GM21526 (cell line): ENCODE data around the gene IL10.

Experiments
- ATAC-seq: cut with Tn5 transposase; IDR thresholded peaks from one replicate; pipeline ENCODE4 v1.9.1; 2021; ENCODE audit warnings: moderate library complexity; ENCODE audit not compliant: unreplicated experiment, low FRiP score

The IL10 gene

DNA sequence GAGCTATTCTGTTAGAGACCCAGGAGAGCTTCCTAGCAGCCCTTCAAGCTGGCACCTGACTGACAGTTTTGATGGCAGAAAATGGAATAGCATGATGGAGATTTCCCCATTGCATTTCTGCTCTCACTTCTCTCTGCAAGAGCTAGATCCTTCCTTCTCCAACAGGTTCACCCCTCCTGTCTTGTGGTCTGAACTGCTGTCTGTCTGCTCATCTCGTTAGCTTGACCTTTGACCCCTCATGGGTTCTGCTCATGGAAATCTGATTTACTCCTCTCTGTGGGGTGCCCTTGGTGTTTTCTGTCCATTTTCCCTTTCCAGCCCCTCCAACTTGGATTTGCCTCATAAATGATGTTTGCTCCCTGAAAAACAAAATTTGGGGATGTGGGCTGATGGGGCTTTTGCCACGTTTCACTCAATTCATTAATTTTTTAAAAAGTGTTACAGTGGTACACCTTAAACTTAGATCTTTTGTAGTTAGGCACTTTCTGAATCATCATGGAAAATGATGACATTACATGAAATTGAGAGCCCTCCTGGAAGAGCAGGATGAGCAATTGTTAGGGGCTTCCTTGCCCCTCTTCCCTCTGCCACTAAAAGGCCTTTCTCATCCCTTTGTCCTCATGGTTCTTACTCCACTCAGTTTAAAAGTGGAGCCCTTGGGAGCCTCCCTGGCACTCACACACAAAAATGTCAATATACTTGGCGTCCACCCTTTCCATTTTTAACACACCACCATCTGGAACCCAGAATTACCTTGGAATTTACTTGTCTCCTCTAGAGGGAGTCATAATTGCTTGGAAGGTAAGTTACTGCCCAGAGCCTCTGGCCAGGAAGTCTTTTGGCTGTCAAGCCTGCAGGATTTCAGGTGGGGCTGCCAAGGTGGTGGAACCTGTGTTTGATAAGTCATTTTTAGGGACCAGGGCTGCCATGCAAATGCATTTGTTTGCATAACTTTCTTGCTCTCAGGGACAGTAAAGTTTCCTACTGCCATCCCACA is 33.6 kb downstream of the IL10 start:
- ATAC-seq, result peak; percentile 7

DNA sequence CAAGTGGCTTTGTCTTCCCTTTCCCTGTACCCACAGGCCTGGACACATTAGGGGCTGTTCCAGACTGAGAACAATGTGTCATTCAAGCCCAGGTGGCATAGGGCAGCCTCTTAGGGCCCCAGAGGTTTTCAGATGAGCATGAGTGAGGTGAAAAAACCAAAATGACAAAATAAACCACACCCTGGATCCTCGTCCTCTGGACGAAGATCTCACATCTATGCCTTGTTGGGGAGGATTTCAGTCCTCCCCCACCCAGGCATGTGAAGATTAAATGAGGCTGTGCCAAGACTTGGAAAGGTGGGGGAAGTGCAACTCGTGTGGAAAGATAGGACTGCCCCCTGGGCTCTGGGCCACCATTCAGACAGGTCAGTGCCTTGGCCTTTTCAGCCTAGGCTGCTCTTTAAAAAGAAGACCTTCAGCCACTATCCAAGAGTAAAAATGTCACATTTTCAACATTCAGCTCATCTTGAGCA is 34.5 kb downstream of the IL10 start:
- no peak for ATAC-seq

DNA sequence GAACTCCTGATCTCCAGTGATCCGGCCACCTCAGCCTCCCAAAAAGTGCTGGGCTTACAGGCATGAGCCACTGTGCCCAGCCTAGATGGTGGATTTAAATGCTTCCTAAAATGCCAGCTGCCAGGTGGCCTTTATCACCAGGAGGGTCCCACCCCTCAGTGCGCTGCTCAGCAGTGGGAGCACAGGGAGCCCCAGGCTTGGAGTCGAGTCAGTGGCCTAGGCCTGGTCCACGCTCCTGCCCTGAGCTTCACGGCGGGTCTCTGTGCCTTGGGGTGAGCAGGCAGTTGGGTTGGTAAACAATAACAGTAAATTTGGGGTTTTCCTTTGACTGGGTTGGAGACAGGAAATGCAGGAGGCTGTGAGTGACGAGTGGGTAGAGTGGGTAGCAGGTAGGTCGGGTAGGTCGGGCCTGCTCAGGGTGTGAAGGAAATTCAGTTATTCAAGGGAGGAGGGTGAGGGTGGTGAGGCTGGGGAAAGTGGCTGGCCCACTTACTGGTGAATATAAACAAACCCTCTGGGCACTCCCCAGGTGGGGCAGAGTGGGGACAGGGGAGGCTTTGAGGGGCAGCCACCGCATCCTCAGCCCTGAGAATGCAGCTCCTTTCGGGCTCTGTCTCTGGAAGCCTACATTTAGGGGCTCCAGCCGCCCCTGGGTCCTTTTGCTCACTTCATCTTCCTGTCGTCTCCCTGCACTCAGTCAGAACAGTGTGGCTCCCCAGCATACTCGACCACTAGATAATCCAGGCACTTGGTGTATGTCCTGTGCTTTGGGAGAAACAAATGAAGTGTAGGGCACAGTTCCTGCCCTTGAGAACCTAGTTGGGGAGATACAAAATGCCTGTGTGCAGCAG is 35.2 kb downstream of the IL10 start:
- no peak for ATAC-seq

GRCh38 chr1:206735553-206736031 is 36.7 kb downstream of the IL10 start:
- no peak for ATAC-seq

GRCh38 chr1:206734499-206735142 is 37.7 kb downstream of the IL10 start:
- ATAC-seq, result no peak

DNA sequence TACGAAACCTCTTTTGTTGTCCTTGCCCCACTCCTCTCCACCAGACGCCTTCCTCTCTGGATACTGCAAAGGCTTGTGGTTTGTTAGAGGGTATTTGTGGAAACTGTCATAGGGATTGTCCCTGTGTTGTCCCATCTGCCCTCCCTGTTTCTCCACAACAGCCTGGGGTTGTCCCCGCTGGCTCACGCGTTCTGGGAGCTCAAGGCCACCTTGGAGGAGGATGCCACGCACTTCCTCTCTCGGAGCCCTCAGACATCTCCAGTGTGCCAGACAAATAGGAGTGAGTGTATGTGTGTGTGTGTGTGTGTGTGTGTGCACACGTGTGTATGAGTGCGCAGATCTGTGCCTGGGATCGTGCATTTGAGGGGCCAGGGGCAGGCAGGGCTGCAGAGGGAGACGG is 39.3 kb downstream of the IL10 start:
- ATAC-seq, result no peak

GRCh38 chr1:206732508-206732907 is 39.8 kb downstream of the IL10 start:
- ATAC-seq, result no peak

GRCh38 chr1:206729507-206729906 is 42.8 kb downstream of the IL10 start:
- ATAC-seq, result no peak

- no peak for ATAC-seq
These were observed 43.2 kb downstream of the IL10 start for GRCh38 chr1:206729050-206729449.

- no peak for ATAC-seq
These were observed 43.7 kb downstream of the IL10 start for GRCh38 chr1:206728697-206728987.

DNA sequence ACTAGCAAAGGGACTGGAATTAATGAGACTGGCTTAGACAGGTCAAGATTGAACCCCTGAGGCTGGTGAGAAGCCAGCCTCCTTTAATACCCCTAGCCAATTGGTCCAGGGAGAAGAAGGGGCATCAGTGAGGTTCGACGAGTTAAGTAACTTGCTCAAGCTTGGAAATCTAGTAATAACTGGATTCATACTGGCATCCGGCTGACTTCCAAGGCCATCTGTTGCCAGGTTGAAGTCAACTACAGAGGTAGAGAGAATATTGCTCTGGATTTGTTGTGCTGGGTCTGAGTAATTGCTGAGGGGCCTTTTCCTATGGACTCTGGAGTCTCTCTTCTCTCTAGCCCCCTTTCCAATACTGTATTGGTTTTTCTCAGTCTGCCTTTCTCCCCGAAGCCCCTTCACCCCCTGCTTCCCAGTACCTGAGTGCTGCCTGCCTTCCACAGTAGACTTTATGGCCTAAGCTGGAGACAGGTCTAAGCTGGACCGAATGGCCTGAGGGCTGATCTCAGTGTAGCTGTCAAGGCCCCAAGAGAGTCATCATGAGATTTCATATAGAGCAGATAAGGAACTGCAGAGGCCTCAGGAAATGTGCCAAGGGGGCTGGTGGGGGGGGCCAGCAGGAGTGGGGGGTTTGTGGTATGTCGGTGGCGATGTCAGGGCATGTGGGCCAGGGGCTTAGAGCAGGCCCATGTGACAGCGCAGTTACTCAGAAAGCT is 44.2 kb downstream of the IL10 start:
- ATAC-seq, result no peak

- no peak for ATAC-seq
These were observed 47.0 kb downstream of the IL10 start for GRCh38 chr1:206725109-206725963.

GRCh38 chr1:206723805-206724472 is 48.4 kb downstream of the IL10 start:
- ATAC-seq, result no peak

- no peak for ATAC-seq
These were observed 48.9 kb downstream of the IL10 start for GRCh38 chr1:206723462-206723804.

GRCh38 chr1:206722751-206723461 is 49.4 kb downstream of the IL10 start:
- no peak for ATAC-seq

GRCh38 chr1:206721454-206721853 is 50.8 kb downstream of the IL10 start:
- no peak for ATAC-seq

DNA sequence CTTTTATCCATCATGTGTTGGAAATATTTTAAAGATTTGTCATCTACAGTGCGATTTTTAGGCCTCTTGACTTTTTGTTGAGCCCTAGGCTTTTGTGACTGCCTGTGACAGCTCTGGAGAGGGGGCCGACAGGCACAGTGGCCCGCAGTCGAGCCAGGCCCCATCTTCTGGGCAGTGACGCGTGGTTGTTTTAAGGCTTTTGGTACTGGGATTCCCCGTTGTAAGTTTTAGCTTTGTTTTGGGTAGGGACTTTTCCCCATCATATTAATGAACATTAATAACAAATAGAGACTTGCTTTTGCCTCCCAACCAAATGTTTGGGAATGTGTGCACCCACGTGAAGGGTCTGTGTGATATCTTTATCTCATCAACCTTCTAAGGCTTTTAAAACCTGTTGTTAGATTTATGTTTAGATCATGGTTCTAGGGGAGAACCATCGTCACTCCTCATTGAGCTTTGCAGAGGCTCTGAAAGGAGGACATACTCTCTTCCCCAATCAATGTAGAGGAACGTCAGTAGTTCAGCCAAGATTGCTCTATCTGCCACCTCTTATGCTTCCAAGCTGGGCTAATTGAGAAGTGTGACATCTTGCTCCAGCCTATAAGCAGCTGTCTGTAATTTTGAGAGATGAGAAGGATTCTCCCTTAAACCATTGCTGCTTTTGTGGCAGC is 53.0 kb downstream of the IL10 start:
- ATAC-seq, result no peak

DNA sequence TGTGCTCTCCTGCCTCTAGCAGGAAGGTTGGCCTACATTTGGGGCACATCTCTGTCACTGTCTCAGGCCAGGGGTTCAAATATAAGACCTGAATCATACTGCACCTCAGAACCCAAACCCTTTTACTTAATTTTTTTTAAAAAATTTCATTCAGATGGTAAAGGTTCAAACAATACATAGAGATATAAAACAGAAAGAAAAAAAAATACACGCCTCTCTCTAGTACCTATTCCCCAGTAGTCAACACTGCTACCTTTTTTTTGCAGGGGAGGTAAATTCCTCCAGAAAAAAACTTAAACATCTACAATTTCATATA is 54.7 kb downstream of the IL10 start:
- no peak for ATAC-seq
